DMS153 treated with DMSO at 0.1 percent for 48 hours (cell line): ENCODE data around the gene NR0B1.

Experiments
- DNase-seq: peaks from one replicate; lab custom pipeline; 2025; ENCODE audit not compliant: unreplicated experiment; lab: John Stamatoyannopoulos, UW

Gene NR0B1

DNA sequence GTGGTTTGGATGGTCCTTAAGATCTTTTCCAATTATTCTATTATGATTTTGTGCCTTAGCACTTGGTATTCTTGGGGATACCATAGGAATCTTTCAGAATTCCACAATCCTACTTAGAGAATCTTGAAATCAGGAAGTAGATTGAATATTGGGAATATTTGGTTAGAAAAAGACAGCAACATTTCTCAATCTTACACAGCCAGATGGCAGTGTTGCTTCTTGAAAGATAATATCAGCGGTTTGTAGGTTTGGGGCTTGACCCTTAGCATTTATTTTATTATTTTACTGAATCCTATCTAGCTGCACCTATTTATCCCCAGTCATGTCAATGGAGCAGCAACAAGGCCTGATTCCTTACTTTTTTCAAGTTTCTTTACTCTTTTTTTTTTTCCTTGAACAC, 33.7 kb downstream of the NR0B1 start:
- peak; percentile 1 for DNase-seq

DNA sequence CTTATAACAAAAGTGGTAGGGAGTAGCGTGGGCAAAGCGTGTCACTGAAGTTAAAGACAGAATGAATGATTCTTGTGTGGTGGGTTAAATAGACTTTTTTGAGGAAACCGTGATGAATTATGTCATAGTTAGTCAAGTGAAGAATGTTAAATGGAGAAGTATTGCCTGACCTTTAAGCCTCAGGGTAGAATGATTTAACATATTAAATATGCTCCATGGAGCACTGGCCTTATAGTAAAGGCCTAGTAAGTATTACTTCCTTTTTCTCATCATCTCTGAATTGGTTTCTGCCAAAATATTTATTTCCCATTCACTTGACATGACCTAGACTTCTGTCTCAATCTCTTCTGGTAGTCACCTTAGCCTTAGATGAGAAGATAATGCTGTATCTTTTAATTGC, 38.6 kb downstream of the NR0B1 start:
- DNase-seq = no peak

DNA sequence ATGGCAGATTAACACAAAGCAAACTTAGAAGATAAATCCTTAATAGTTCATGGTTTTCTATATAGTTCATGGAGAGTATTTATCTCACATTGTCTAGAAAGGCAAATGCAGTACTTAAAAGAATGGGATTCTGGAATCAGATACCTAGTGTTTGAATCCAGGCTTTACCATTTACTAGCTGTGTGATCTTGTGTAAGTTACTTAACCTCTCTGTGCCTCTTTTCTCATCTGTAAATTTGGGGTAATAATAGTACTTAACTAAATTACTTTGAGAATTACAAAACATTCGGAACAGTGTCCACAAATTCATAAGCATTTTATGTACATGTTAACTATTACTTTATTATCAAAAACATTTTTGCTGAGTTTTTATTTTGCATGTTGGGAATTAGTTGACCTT, 46.4 kb downstream of the NR0B1 start:
- DNase-seq = no peak

DNA sequence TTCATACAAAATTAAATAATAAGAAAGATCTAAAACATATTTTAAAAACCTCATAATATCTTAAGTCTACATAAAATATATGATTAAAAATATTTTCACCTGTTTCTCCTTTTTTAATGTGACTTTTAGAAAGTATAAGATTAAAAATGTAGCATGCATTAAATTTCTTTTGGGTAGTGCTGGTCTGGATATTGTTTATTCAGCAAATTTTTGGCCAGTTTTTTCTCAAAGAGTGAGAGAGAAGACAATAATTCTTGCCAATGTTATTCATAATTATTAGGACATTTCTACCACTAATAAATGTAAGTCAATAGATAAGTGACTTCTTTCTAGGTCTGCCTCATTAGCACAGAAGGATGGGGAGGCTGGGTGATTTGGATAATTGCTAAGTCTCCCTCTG, 48.2 kb downstream of the NR0B1 start:
- no peak for DNase-seq

DNA sequence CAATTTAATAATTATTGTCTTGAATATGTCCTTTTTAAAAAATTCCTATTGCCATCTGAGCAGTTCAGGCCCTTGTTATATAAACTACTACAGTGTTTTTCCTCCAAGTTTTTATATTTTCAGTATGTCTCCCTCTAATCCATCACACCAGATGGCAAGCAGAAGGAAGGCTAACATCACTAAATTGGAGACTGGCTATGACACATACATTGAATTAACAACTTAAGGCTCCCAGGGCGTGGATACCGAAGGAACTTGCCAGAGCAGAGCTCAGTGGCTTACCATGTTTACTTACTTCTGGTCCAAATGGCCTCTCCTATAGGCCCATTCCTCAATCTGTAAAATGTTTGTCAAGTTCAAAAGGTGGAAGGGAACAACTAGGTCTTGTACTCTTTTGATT, 49.3 kb downstream of the NR0B1 start:
- no peak for DNase-seq
